GM18907 (cell line): ENCODE results near the gene CCDC69.
"Not testable (repeated sequence)": the region's sequence is repeated elsewhere in the genome, so short reads cannot be mapped to it uniquely, and the experiment has no call there.

Experiments
- ATAC-seq: cut with Tn5 transposase; IDR thresholded peaks from one replicate; pipeline ENCODE4 v1.9.1; 2021; ENCODE audit warnings: mild to moderate bottlenecking, moderate library complexity; ENCODE audit not compliant: unreplicated experiment

Gene CCDC69

GRCh38 chr5:151223447-151224264, at the start of gene CCDC69:
CCDC69 (minus strand) TSS chr5:151224092; CDS start chr5:151223970, 122 bp downstream.
- peak; percentile 75 for ATAC-seq

GRCh38 chr5:151271336-151271735, 47.4 kb upstream of the CCDC69 start:
- no peak for ATAC-seq

- ATAC-seq: peak; percentile 90
Measured at GRCh38 chr5:151270599-151270998, 46.7 kb upstream of the CCDC69 start.

GRCh38 chr5:151267491-151268260, 43.8 kb upstream of the CCDC69 start:
- no peak for ATAC-seq

- ATAC-seq: no peak
Measured at GRCh38 chr5:151264113-151264512, 40.2 kb upstream of the CCDC69 start.

- ATAC-seq: no peak
Measured at GRCh38 chr5:151262532-151262931, 38.6 kb upstream of the CCDC69 start.

- ATAC-seq: no peak
Measured at GRCh38 chr5:151259931-151260330, 36.0 kb upstream of the CCDC69 start.

- no peak for ATAC-seq
Measured at GRCh38 chr5:151258816-151259215, 34.9 kb upstream of the CCDC69 start.

GRCh38 chr5:151258201-151258611, 34.3 kb upstream of the CCDC69 start:
- no peak for ATAC-seq

GRCh38 chr5:151257731-151258181, 33.9 kb upstream of the CCDC69 start:
- peak; percentile 30 for ATAC-seq

GRCh38 chr5:151255621-151256286, 31.9 kb upstream of the CCDC69 start:
- peak; percentile 41 for ATAC-seq

- not testable (repeated sequence) for ATAC-seq
Measured at GRCh38 chr5:151254990-151255389, 31.1 kb upstream of the CCDC69 start.

GRCh38 chr5:151254556-151254955, 30.7 kb upstream of the CCDC69 start:
- no peak for ATAC-seq

- ATAC-seq: no peak
Measured at GRCh38 chr5:151253605-151253950, 29.7 kb upstream of the CCDC69 start.

- ATAC-seq: peak; percentile 88
Measured at GRCh38 chr5:151252762-151253604, 29.1 kb upstream of the CCDC69 start, which contains the start of gene GM2A. GM2A (plus strand) TSS chr5:151253185; CDS start chr5:151253217, 32 bp downstream.

- no peak for ATAC-seq
Measured at GRCh38 chr5:151251621-151252020, 27.7 kb upstream of the CCDC69 start.

GRCh38 chr5:151251001-151251551, 27.2 kb upstream of the CCDC69 start:
- ATAC-seq: no peak

GRCh38 chr5:151250346-151251000, 26.6 kb upstream of the CCDC69 start:
- no peak for ATAC-seq

- ATAC-seq: no peak
Measured at GRCh38 chr5:151249281-151249680, 25.4 kb upstream of the CCDC69 start.

- ATAC-seq: no peak
Measured at GRCh38 chr5:151248651-151249050, 24.8 kb upstream of the CCDC69 start.
